ENCODE measurements around the gene NRG2. TPM values are rescaled to one million over a fixed set of nuclear protein-coding genes. Genes with fewer than 3 reads are reported as not detected.

NRG2 gene
- total RNA-seq, 1 experiment from 2014 or later = not detected

GRCh38 chr5:140027807-140028206 lies 15.3 kb downstream of the NRG2 start:
- TF ChIP-seq EZH2 (IDR thresholded peaks at IDR 0.05; ENCODE audit: borderline replicate concordance, low read depth, low read length, poor library complexity, severe bottlenecking) (no peak), CTCF (conservative IDR thresholded peaks at IDR 0.05; ENCODE audit: low read depth, low read length) (no peak)
- POLR2A ChIA-PET (ENCODE audit: low non-redundant PET) = no interaction called here
- CTCF ChIA-PET = no interaction called here
- Histone ChIP-seq H3K27ac (ENCODE audit: low read depth, low read length, poor library complexity, severe bottlenecking) (no peak overlapping the region), H3K4me3 (ENCODE audit: low read depth, low read length, poor library complexity, severe bottlenecking) (no peak overlapping the region), H3K36me3 (ENCODE audit: insufficient read depth, low read length, poor library complexity, severe bottlenecking) (no peaks in the 10 kb centered on the region), H3K4me1 (ENCODE audit: insufficient read depth, low read length, poor library complexity, severe bottlenecking) (no peaks in the 10 kb centered on the region), H3K27me3 (replicated peaks; ENCODE audit: insufficient read depth, low read depth, low read length, poor library complexity) (peaks cover 25% of the 10 kb centered on the region), H3K9me3 (ENCODE audit: low read depth, low read length, poor library complexity, severe bottlenecking) (no peaks in the 10 kb centered on the region)
- DNase-seq (ENCODE audit: low spot score) = no peak
- no TSS peak for BruUV-seq (replicated peaks)
- intact Hi-C loops (cut with micrococcal nuclease; ENCODE audit: unreplicated experiment) = no loop called here

GRCh38 chr5:140025736-140026135 lies 17.4 kb downstream of the NRG2 start:
- Histone ChIP-seq H3K4me3 (ENCODE audit: low read depth, low read length, poor library complexity, severe bottlenecking) (no peak overlapping the region), H3K27ac (ENCODE audit: low read depth, low read length, poor library complexity, severe bottlenecking) (no peak overlapping the region), H3K4me1 (ENCODE audit: insufficient read depth, low read length, poor library complexity, severe bottlenecking) (no peaks in the 10 kb centered on the region), H3K27me3 (replicated peaks; ENCODE audit: insufficient read depth, low read depth, low read length, poor library complexity) (peaks cover 33% of the 10 kb centered on the region), H3K9me3 (ENCODE audit: low read depth, low read length, poor library complexity, severe bottlenecking) (no peaks in the 10 kb centered on the region), H3K36me3 (ENCODE audit: insufficient read depth, low read length, poor library complexity, severe bottlenecking) (no peaks in the 10 kb centered on the region)
- POLR2A ChIA-PET (ENCODE audit: low non-redundant PET) = no interaction called here
- intact Hi-C loops (cut with micrococcal nuclease; ENCODE audit: unreplicated experiment) = no loop called here
- TF ChIP-seq EZH2 (IDR thresholded peaks at IDR 0.05; ENCODE audit: borderline replicate concordance, low read depth, low read length, poor library complexity, severe bottlenecking) = no peak
- no peak for TF ChIP-seq CTCF (conservative IDR thresholded peaks at IDR 0.05; ENCODE audit: low read depth, low read length)
- no TSS peak for BruUV-seq (replicated peaks)
- CTCF ChIA-PET = no interaction called here
- no peak for DNase-seq (ENCODE audit: low spot score)

GRCh38 chr5:140024928-140025327 lies 18.2 kb downstream of the NRG2 start:
- Histone ChIP-seq H3K9me3 (ENCODE audit: low read depth, low read length, poor library complexity, severe bottlenecking) (no peaks in the 10 kb centered on the region), H3K36me3 (ENCODE audit: insufficient read depth, low read length, poor library complexity, severe bottlenecking) (no peaks in the 10 kb centered on the region), H3K4me1 (ENCODE audit: insufficient read depth, low read length, poor library complexity, severe bottlenecking) (no peaks in the 10 kb centered on the region), H3K27ac (ENCODE audit: low read depth, low read length, poor library complexity, severe bottlenecking) (no peak overlapping the region), H3K4me3 (ENCODE audit: low read depth, low read length, poor library complexity, severe bottlenecking) (no peak overlapping the region), H3K27me3 (replicated peaks; ENCODE audit: insufficient read depth, low read depth, low read length, poor library complexity) (peaks cover 37% of the 10 kb centered on the region)
- DNase-seq (ENCODE audit: low spot score) = no peak
- POLR2A ChIA-PET (ENCODE audit: low non-redundant PET) = no interaction called here
- BruUV-seq (replicated peaks) = no TSS peak
- intact Hi-C loops (cut with micrococcal nuclease; ENCODE audit: unreplicated experiment) = no loop called here
- CTCF ChIA-PET = interaction anchor here (0.6 kb wide), 1 partner anchor 18 kb away, joined by 4 read pairs; the partner anchor contains the start of gene NRG2
- no peak for TF ChIP-seq EZH2 (IDR thresholded peaks at IDR 0.05; ENCODE audit: borderline replicate concordance, low read depth, low read length, poor library complexity, severe bottlenecking)
- TF ChIP-seq CTCF (conservative IDR thresholded peaks at IDR 0.05; ENCODE audit: low read depth, low read length) = no peak
